Fibroblast of peridontal ligament (primary cell): ENCODE results near the gene METTL15.
"Not testable (repeated sequence)": the region's sequence is repeated elsewhere in the genome, so short reads cannot be mapped to it uniquely, and the experiment has no call there.

Source experiments
- DNase-seq: peaks from one replicate; pipeline ENCODE4 v3.0.0-alpha.2; 2010; ENCODE audit errors: extremely low read depth

METTL15 gene

DNA sequence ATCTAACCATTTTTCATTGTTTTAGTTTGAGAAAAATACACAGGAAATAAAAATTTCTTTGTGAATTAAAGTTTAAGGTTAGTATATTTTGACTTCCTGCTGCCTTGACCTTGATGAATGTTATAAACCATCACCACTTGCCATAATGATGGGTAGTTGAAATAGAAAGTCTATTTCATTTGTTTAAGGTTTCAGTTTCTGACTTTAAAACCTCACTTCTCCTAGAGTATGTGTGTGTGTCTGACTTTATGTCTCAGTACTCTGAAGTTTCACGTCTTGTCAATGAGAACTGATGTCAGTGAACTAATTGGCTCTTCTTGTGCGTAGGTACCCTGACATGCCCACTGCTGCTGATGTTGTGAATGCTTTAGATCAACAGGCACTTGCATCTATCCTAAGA, 188.2 kb downstream of the METTL15 start:
- DNase-seq = no peak

- DNase-seq = no peak
Observed at GRCh38 chr11:28298209-28298608, 190.0 kb downstream of the METTL15 start.

- no peak for DNase-seq
Observed at GRCh38 chr11:28303477-28304191, 195.4 kb downstream of the METTL15 start.

DNA sequence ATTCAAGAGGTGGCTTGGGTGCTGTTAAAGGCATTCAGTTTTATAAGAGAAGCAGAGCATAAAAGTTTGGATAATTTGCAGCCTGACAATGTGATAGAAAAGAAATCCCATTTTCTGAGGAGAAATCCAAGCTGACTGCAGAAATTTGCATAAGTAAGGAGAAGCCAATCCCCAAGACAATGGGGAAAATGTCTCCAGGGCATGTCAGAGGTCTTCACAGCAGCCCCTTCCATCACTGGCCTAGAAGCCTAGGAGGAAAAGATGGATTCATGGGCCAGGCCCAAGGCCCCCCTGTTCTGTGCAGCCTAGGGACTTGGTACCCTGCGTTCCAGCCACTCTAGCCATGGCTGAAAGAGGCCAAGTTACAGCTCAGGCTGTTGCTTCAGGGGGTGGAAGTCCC, 207.3 kb downstream of the METTL15 start:
- DNase-seq = no peak

GRCh38 chr11:28318871-28319270, 210.7 kb downstream of the METTL15 start:
- DNase-seq = peak; percentile 51

- DNase-seq = no peak
Observed at GRCh38 chr11:28323621-28324020, 215.4 kb downstream of the METTL15 start.

DNA sequence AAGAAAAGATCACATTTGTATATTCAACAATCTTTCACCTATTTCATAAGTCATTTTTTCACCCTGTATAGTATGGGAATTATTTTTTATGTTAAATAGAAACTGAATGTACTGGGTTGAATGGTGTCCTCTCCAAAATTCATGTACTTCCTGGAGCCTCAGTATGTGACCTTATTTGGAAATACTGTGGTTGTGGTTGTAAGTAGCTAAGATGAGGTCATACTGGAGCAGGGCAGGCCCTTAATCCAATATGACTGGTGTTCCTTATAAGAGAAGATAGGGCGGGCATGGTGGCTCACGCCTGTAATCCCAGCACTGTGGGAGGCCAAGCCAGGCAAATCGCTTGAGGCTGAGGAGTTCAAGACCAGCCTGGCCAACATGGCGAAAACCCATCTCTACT, 224.2 kb downstream of the METTL15 start:
- DNase-seq = not testable (repeated sequence)

- DNase-seq = no peak
Observed at GRCh38 chr11:28337701-28338100, 229.5 kb downstream of the METTL15 start.

DNA sequence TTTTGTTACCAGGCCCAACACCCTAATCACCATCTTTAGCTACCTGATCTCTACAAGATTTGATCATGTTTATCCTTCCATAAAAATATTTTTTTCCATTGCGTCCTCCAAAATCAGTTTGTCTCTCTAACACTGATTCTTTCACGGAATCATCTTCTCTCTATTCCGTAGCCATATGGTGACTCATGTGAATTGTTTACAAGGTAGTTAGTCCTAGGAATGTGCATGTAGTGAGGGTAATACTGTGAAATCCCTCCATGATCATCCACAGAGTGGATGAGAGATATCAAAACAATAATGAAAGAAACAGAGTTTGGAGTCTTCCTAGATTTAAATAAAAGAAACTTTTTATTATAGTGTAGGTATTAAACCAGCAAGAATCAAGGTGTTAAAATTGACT, 230.2 kb downstream of the METTL15 start:
- DNase-seq = no peak

GRCh38 chr11:28339488-28339887, 231.3 kb downstream of the METTL15 start:
- no peak for DNase-seq

DNA sequence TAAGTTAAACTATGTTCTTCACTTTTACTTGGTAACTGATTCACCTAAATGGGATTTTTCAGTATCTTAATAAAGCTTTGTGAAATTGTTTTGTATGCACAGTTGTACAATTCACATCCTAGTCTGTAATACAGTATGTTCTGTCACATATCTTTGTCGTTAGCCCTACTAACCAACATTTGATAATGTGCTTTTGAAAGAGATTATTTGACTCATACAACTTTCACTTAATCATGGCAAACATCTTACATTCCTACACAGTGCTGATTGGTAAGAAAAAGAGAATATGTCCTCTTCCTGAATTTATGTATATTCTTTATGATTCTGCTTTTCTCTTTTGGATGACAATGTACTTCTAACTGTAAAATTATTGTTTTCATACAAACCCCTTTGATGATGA, 234.5 kb downstream of the METTL15 start:
- DNase-seq = peak; percentile 41

DNA sequence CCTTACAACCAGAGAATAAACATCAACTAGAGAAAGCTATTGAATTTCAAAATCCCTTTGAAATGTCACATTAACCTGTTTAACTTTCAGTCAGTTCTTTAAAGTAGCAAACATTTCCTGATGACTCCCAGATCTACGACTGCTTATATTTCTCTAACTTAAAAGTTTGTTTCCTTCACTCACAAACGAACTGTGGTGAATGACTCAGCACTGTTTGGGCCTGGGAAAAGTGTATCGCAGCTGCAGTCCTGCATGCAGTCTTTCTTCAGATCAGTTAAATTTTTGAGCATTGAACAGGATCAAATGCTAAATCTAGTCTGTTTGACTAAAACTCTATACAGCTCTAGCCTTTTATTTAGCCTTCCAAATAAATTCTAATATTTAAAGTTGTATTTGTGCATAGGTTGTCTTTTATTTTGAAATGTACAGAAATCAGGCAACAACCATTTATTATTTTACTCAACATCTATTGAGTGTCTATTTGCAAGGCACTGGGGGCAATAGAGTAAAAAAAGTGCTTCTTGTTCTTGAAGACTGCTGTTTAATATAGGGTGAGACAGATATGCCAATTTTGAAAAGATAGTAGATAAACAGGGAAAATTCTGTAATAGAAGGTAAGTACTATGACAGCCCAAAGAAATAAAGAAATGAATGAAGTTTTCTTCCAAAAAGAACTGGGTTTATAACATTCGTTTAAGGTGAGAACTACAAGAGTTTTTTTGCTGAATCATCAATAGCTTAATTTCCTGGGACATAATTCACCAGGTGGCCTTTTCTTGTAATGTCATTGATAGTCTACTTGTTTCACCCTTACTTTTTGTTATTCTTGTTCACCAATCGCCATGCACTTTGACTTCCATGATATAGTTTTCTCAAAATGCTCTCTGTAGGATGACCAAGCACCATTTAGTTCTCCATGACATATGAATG, 235.4 kb downstream of the METTL15 start:
- peak; percentile 94 for DNase-seq

DNA sequence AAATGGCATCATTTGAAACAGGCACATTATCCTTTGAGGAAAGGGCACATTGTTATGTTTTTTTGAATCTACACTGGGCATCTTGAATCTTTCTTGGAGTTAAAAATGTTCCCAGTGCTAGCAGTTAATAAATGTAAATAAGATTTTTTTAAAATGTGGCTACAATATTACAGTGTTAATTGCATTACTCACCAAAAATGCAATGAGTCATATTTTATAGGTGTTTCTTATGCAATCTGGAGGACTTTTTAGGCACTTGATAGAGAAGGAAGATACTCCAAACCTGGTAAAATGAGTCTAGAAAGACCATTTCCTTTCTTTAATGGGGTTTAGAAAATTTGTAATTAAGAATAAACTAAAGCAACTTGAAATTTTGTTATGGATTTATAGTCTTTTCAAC, 238.0 kb downstream of the METTL15 start:
- DNase-seq = no peak

GRCh38 chr11:28346721-28347120, 238.5 kb downstream of the METTL15 start:
- peak; percentile 25 for DNase-seq

GRCh38 chr11:28347371-28347770, 239.2 kb downstream of the METTL15 start:
- no peak for DNase-seq

DNA sequence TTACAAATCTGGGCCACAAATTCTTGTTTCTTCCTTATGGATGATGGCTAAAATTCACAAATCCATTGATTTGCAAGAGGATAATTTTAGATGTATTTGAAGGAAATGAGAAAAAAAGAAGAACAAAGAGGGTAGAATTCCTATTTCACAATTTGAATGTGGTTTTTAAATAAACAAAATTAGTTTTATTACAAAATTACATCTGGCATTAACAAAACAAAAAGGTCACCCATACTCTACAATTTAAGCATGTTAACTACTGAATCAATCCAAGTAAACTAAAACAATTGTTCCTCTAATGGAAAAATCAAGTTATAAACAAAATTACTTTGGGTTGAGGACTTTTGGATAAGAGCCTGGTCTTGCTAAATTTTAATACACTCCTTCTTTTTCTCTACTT, 242.0 kb downstream of the METTL15 start:
- DNase-seq = peak; percentile 59

GRCh38 chr11:28353991-28354390, 245.8 kb downstream of the METTL15 start:
- no peak for DNase-seq

- peak; percentile 50 for DNase-seq
Observed at GRCh38 chr11:28366549-28367346, 258.6 kb downstream of the METTL15 start.

DNA sequence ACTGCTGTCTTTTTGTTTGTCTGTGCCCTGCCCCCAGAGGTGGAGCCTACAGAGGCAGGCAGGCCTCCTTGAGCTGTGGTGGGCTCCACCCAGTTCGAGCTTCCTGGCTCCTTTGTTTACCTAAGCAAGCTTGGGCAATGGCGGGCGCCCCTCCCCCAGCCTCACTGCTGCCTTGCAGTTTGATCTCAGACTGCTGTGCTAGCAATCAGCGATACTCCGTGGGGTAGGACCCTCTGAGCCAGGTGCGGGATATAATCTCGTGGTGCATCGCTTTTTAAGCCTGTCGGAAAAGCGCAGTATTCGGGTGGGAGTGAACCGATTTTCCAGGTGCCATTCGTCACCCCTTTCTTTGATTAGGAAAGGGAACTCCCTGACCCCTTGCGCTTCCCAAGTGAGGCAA, 269.9 kb downstream of the METTL15 start:
- not testable (repeated sequence) for DNase-seq
